Measurements from ENCODE around the gene C20orf141.

DNA sequence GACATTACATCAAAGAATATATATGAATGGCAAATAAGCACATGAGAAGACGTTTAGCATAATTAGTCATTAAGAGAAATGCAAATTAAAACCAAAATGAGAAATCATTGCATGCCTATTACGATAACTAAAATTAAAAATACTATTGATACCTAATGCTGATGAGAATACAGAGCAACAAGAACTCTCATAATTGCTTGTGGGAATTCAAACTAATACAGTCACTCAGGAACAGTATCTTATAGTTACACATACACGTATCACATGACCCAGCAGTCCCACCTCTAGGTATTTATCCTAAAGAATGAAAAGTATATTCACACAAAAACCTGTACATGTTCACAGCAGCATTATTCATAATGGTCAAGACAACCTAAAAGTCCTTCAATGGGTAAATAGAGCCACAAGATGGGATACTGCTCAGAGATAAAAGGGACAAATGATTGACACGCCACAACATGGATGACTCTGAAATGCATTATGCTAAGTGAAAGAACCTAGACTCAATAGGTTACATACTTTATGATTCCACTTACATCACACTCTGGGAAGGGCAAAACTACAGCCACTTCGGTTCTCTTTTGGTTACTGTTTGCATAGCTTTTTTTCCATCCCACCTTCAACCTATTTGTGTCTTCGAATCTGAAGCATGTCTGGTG lies 30.8 kb upstream of the C20orf141 start:
- TF ChIP-seq, protein P1, sequence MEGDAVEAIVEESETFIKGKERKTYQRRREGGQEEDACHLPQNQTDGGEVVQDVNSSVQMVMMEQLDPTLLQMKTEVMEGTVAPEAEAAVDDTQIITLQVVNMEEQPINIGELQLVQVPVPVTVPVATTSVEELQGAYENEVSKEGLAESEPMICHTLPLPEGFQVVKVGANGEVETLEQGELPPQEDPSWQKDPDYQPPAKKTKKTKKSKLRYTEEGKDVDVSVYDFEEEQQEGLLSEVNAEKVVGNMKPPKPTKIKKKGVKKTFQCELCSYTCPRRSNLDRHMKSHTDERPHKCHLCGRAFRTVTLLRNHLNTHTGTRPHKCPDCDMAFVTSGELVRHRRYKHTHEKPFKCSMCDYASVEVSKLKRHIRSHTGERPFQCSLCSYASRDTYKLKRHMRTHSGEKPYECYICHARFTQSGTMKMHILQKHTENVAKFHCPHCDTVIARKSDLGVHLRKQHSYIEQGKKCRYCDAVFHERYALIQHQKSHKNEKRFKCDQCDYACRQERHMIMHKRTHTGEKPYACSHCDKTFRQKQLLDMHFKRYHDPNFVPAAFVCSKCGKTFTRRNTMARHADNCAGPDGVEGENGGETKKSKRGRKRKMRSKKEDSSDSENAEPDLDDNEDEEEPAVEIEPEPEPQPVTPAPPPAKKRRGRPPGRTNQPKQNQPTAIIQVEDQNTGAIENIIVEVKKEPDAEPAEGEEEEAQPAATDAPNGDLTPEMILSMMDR (conservative IDR thresholded peaks at IDR 0.05; ENCODE audit: low read depth, low read length) = no peak
- no peak for TF ChIP-seq EZH2 (IDR thresholded peaks at IDR 0.05; ENCODE audit: borderline replicate concordance, low read depth, low read length, poor library complexity, severe bottlenecking)

All from A673 (cell line).